ENCODE measurements around the gene KRT15. TPM values are rescaled to one million over a fixed set of nuclear protein-coding genes. Genes with fewer than 3 reads are reported as not detected.

KRT15 gene
- total and polyA plus RNA-seq, 9 of the 15 experiments (the other 6 are each of a cell fraction or from before 2014, with no cell fraction given): 0.28 to 4.4 (median 0.56) TPM

- TF ChIP-seq UBTF (IDR thresholded peaks at IDR 0.05; ENCODE audit: borderline replicate concordance in 1 of 2, low read depth in 2 of 2, low read length in 2 of 2): no peak
- TF ChIP-seq TAL1 (IDR thresholded peaks at IDR 0.05): peak; percentile 68
- TF ChIP-seq MLLT1 (IDR thresholded peaks at IDR 0.05): peak in 1 of 2 experiments; percentile 58; a peak in 2 of 4 replicates
- TF ChIP-seq TGIF2 (CRISPR knock-in tag; IDR thresholded peaks at IDR 0.05): no peak
- TF ChIP-seq ZKSCAN8 (CRISPR knock-in tag; IDR thresholded peaks at IDR 0.05): no peak
- peak; percentile 50 for TF ChIP-seq MGA (IDR thresholded peaks at IDR 0.05)
- 0 out of 2 replicates have a peak, but pooled peaks have one; percentile 6 for TF ChIP-seq SOX6 (IDR thresholded peaks at IDR 0.05)
- peak; percentile 65 for TF ChIP-seq RBBP5 (IDR thresholded peaks at IDR 0.05; ENCODE audit: borderline replicate concordance, insufficient read depth, low read length, poor library complexity, severe bottlenecking)
- peak; percentile 10; the same call in 1 of the 2 replicates for TF ChIP-seq RAD51 (IDR thresholded peaks at IDR 0.05; ENCODE audit: borderline replicate concordance, low read depth)
These were observed 18.4 kb downstream of the KRT15 start (continued) for GRCh38 chr17:41500131-41500911.
